ENCODE measurements around the gene SUGCT. TPM values are rescaled to one million over a fixed set of nuclear protein-coding genes. Genes with fewer than 3 reads are reported as not detected.

Gene SUGCT
- total RNA-seq, 2 donors from 2014 or later = 3.3 to 15.2 TPM

DNA sequence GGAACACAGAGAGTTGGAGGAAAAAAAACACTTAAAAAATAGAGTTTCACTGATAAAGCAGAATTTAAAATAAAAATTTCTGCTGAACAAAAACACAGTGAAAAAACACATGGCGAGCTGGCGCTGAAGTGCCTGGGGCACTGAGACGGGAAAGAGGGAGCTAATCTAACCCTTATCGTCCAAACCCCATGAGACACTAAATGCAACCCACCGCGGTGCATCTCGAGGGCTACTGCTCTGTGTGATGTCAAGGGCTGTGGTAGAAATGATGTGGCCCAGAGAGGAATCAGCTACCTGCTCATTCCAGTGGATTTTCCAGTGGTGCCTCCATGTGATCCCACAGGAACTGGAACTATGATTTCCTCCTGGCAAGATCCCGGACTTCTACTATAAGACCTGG, 499.3 kb downstream of the SUGCT start:
- Histone ChIP-seq H3K36me3 (no peaks in the 10 kb centered on the region), H3K27me3 (replicated peaks; ENCODE audit: insufficient read depth) (no peaks in the 10 kb centered on the region), H3K27ac (no peak overlapping the region), H3K4me1 (ENCODE audit: control insufficient read depth in 1 of 2, low read depth in 2 of 2) (peaks cover 0 to 12% of the 10 kb centered on the region in 2 donors), H3K4me3 (no peak overlapping the region), H3K9me3 (no peaks in the 10 kb centered on the region)
- ATAC-seq (ENCODE audit: insufficient number of reproducible peaks, low FRiP score, low read depth) (no peak), DNase-seq (ENCODE audit: low spot score) (no peak)
- TF ChIP-seq, protein P1, sequence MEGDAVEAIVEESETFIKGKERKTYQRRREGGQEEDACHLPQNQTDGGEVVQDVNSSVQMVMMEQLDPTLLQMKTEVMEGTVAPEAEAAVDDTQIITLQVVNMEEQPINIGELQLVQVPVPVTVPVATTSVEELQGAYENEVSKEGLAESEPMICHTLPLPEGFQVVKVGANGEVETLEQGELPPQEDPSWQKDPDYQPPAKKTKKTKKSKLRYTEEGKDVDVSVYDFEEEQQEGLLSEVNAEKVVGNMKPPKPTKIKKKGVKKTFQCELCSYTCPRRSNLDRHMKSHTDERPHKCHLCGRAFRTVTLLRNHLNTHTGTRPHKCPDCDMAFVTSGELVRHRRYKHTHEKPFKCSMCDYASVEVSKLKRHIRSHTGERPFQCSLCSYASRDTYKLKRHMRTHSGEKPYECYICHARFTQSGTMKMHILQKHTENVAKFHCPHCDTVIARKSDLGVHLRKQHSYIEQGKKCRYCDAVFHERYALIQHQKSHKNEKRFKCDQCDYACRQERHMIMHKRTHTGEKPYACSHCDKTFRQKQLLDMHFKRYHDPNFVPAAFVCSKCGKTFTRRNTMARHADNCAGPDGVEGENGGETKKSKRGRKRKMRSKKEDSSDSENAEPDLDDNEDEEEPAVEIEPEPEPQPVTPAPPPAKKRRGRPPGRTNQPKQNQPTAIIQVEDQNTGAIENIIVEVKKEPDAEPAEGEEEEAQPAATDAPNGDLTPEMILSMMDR (IDR thresholded peaks at IDR 0.05) = no peak

DNA sequence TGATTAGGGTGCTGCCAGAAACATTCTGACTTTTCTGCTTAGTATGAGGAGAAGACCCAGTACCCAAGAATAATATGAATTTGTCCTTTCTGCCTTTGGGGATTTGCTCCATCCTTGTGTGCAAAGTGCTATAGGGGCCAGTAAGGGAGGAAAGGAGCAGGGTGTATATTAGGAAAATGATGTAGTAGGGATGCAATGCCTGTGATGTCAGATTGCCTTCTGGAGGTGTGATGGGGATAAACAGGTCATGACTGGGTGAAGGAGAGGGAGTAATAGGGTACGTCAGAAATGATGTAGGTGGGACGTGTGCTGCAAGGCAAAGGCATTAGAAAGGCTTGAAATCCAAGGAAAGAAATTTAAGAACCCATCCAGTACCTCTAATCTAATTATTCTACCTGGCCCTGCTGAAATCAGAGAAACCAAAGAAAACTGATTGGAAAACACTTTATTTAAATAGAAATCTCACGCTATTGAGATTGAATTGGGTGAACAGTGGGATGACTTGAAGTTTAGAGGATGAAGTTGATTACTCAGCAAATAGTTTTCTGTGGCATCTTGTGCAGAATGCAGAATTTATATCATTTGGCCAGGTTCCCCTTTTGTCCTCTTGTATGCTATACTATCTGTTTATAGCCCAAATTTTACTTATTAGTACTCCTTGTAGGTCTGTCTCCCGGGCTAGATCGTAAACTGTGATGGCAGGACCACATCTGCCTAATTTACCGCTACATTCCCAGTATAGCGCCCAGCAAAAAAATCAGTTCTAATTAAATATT, 503.9 kb downstream of the SUGCT start:
- Histone ChIP-seq H3K9me3 (no peaks in the 10 kb centered on the region), H3K27me3 (replicated peaks; ENCODE audit: insufficient read depth) (no peaks in the 10 kb centered on the region), H3K27ac (no peak overlapping the region), H3K4me1 (ENCODE audit: control insufficient read depth in 1 of 2, low read depth in 2 of 2) (peaks cover 0 to 12% of the 10 kb centered on the region in 2 donors), H3K4me3 (no peak overlapping the region), H3K36me3 (no peaks in the 10 kb centered on the region)
- TF ChIP-seq, protein P1 (IDR thresholded peaks at IDR 0.05) = no peak
- no peak for DNase-seq (ENCODE audit: low spot score)
- ATAC-seq (ENCODE audit: insufficient number of reproducible peaks, low FRiP score, low read depth) = no peak

GRCh38 chr7:40640566-40640965, 505.8 kb downstream of the SUGCT start:
- peaks cover 0 to 12% of the 10 kb centered on the region in 2 donors for H3K4me1 ChIP-seq (ENCODE audit: control insufficient read depth in 1 of 2, low read depth in 2 of 2)
- H3K36me3 ChIP-seq = no peaks in the 10 kb centered on the region
- H3K9me3 ChIP-seq = no peaks in the 10 kb centered on the region
- no peaks in the 10 kb centered on the region for H3K27me3 ChIP-seq (replicated peaks; ENCODE audit: insufficient read depth)
- no peak overlapping the region for H3K27ac ChIP-seq
- no peak overlapping the region for H3K4me3 ChIP-seq
- ATAC-seq (ENCODE audit: insufficient number of reproducible peaks, low FRiP score, low read depth) (no peak), DNase-seq (ENCODE audit: low spot score) (no peak)
- TF ChIP-seq, protein P1 (IDR thresholded peaks at IDR 0.05) = no peak

- TF ChIP-seq, protein P1 (IDR thresholded peaks at IDR 0.05) = no peak
- Histone ChIP-seq H3K27ac (no peak overlapping the region), H3K4me1 (ENCODE audit: control insufficient read depth in 1 of 2, low read depth in 2 of 2) (peaks cover 0 to 12% of the 10 kb centered on the region in 2 donors), H3K36me3 (no peaks in the 10 kb centered on the region), H3K27me3 (replicated peaks; ENCODE audit: insufficient read depth) (no peaks in the 10 kb centered on the region), H3K4me3 (no peak overlapping the region), H3K9me3 (no peaks in the 10 kb centered on the region)
- ATAC-seq (ENCODE audit: insufficient number of reproducible peaks, low FRiP score, low read depth) (no peak), DNase-seq (ENCODE audit: low spot score) (no peak)
Measured at GRCh38 chr7:40641701-40642100, 506.9 kb downstream of the SUGCT start.

GRCh38 chr7:40643664-40644063, 508.9 kb downstream of the SUGCT start:
- H3K27me3 ChIP-seq (replicated peaks; ENCODE audit: insufficient read depth) = no peaks in the 10 kb centered on the region
- no peak overlapping the region for H3K27ac ChIP-seq
- H3K36me3 ChIP-seq = no peaks in the 10 kb centered on the region
- no peak for DNase-seq (ENCODE audit: low spot score)
- no peak for ATAC-seq (ENCODE audit: insufficient number of reproducible peaks, low FRiP score, low read depth)
- TF ChIP-seq, protein P1 (IDR thresholded peaks at IDR 0.05) = no peak
- peaks cover 0 to 2% of the 10 kb centered on the region in 2 donors for H3K4me1 ChIP-seq (ENCODE audit: control insufficient read depth in 1 of 2, low read depth in 2 of 2)
- H3K4me3 ChIP-seq = no peak overlapping the region
- H3K9me3 ChIP-seq = no peaks in the 10 kb centered on the region

Data from thoracic aorta (tissue), 2 donors.